ENCODE data around the gene DOC2B. TPM values are rescaled to one million over a fixed set of nuclear protein-coding genes. Genes with fewer than 3 reads are reported as not detected.

The DOC2B gene
- total and polyA plus RNA-seq, 2 of the 13 experiments (the other 11 are each of a cell fraction or from before 2014, with no cell fraction given), result 0.09 to 0.22 TPM

GRCh38 chr17:164303-165235, 16.9 kb downstream of the DOC2B start (continued):
- TF ChIP-seq KDM5B (CRISPR knock-in tag; IDR thresholded peaks at IDR 0.05; ENCODE audit: borderline replicate concordance) (0 out of 2 replicates have a peak, but pooled peaks have one; percentile 12), LBX2 (CRISPR knock-in tag; IDR thresholded peaks at IDR 0.05; ENCODE audit: borderline replicate concordance) (no peak)

- in situ Hi-C loops (cut with HindIII; ENCODE audit: extremely low pct_ligation_motif_present, low pct_unique_long_range_greater_than_20kb) (no loop called here), intact Hi-C loops (cut with micrococcal nuclease; ENCODE audit: unreplicated experiment) (loop anchor here (2.0 kb wide), 1 partner anchor 19 kb away; no protein-coding TSS in a partner anchor)
- H4K20me1 ChIP-seq (ENCODE audit: insufficient read depth, low read length), result no peaks in the 10 kb centered on the region
- H3K4me1 ChIP-seq (ENCODE audit: insufficient read depth, low read length), result no peaks in the 10 kb centered on the region
- DNase-seq (ENCODE audit: low spot score) (peak; percentile 21), ATAC-seq (peak; percentile 78), FAIRE-seq (peak; percentile 23)
- no peaks in the 10 kb centered on the region for H3K79me2 ChIP-seq (ENCODE audit: insufficient read depth, low read length)
- peaks cover 8 to 39% of the 10 kb centered on the region in 2 experiments; a peak in 4 of 5 replicates for H3K27me3 ChIP-seq (ENCODE audit: control insufficient read depth in 1 of 2, insufficient read depth in 2 of 2, low read length in 2 of 2)
- H3K9me3 ChIP-seq (ENCODE audit: low read length), result no peaks in the 10 kb centered on the region
- no peak overlapping the region for H3K9ac ChIP-seq (ENCODE audit: insufficient read depth, low read depth, low read length)
- WGBS (ENCODE audit: low lambda C conversion rate), result 32% methylated on average over 9 of the region's 11 CpGs
- no peaks in the 10 kb centered on the region for H3K36me3 ChIP-seq (replicated peaks in 1 of 2; ENCODE audit: control insufficient read depth in 1 of 2, insufficient read depth in 2 of 2, low read length in 2 of 2)
- ChIA-PET POLR2A (no interaction called here), CTCF (ENCODE audit: low intra/inter-chr PET ratio, low total read pairs) (interaction anchor here (1.5 to 4.8 kb wide), 3 partner anchors 19 to 223 kb away, joined by 5 to 69 read pairs (median 13); no protein-coding TSS in a partner anchor)
- no peak overlapping the region for H3K27ac ChIP-seq (ENCODE audit: extremely low read length, insufficient read depth, low read length)
- H3K4me2 ChIP-seq (ENCODE audit: low read depth, low read length), result no peak overlapping the region
- no peak overlapping the region for H3K4me3 ChIP-seq (replicated peaks in 1 of 3; ENCODE audit: insufficient read depth in 1 of 3, low read depth in 2 of 3, low read length in 3 of 3)
- no TSS peak for BruUV-seq (replicated peaks)
- H2AFZ ChIP-seq (ENCODE audit: low read length), result no peak overlapping the region
- TF ChIP-seq U2AF2 (IDR thresholded peaks at IDR 0.05; ENCODE audit: low read depth, low read length) (no peak), SMC3 (IDR thresholded peaks at IDR 0.05; ENCODE audit: low read length) (peak; percentile 65), CTCF (CRISPR knock-in tag; IDR thresholded peaks at IDR 0.05) (peak; percentile 70), STAG1 (CRISPR knock-in tag; IDR thresholded peaks at IDR 0.05) (peak; percentile 48), ZNF800 (CRISPR knock-in tag; IDR thresholded peaks at IDR 0.05) (no peak), CC2D1A (CRISPR knock-in tag; IDR thresholded peaks at IDR 0.05) (no peak)
Measured at GRCh38 chr17:163514-164098, 17.8 kb downstream of the DOC2B start.

All from HepG2 (cell line).